ENCODE data around the gene AMPD2. TPM values are rescaled to one million over a fixed set of nuclear protein-coding genes. Genes with fewer than 3 reads are reported as not detected.

Gene AMPD2
- total RNA-seq, 3 donors from 2014 or later, result 35.6 to 47.4 (median 40.9) TPM

- no peaks in the 10 kb centered on the region for H3K9me3 ChIP-seq
- H3K4me3 ChIP-seq, result no peak overlapping the region
- H3K4me1 ChIP-seq (ENCODE audit: low read depth), result peaks cover 13% of the 10 kb centered on the region
- DNase-seq (peak; percentile 51 to 68 (median 56)), ATAC-seq (peak; percentile 54)
- intact Hi-C loops (cut with DNase I, micrococcal nuclease), result loop anchor here in 1 of 2 donors (10.0 kb wide), 1 partner anchor 88 kb away; the partner anchor contains the start of gene GNAI3
- no peak for TF ChIP-seq CTCF (IDR thresholded peaks at IDR 0.05)
- no peaks in the 10 kb centered on the region for H3K36me3 ChIP-seq (ENCODE audit: low read depth)
These were observed 13.2 kb downstream of the AMPD2 start for GRCh38 chr1:109632671-109633346.

- Histone ChIP-seq H3K4me1 (ENCODE audit: low read depth) (peaks cover 13% of the 10 kb centered on the region), H3K9me3 (no peaks in the 10 kb centered on the region), H3K4me3 (no peak overlapping the region), H3K36me3 (ENCODE audit: low read depth) (no peaks in the 10 kb centered on the region)
- TF ChIP-seq CTCF (IDR thresholded peaks at IDR 0.05), result no peak
- ATAC-seq (no peak), DNase-seq (no peak)
- intact Hi-C loops (cut with DNase I, micrococcal nuclease), result loop anchor here in 1 of 2 donors (10.0 kb wide), 1 partner anchor 89 kb away; the partner anchor contains the start of gene GNAI3
These were observed 14.7 kb downstream of the AMPD2 start for GRCh38 chr1:109634292-109634691.

- peaks cover 13% of the 10 kb centered on the region for H3K4me1 ChIP-seq (ENCODE audit: low read depth)
- no peak overlapping the region for H3K4me3 ChIP-seq
- no peaks in the 10 kb centered on the region for H3K9me3 ChIP-seq
- no peak for TF ChIP-seq CTCF (IDR thresholded peaks at IDR 0.05)
- ATAC-seq (peak; percentile 30), DNase-seq (peak in 1 of 3 donors; percentile 60)
- intact Hi-C loops (cut with DNase I, micrococcal nuclease), result loop anchor here in 1 of 2 donors (10.0 kb wide), 1 partner anchor 90 kb away; the partner anchor contains the start of gene GNAI3
- no peaks in the 10 kb centered on the region for H3K36me3 ChIP-seq (ENCODE audit: low read depth)
These were observed 15.4 kb downstream of the AMPD2 start for GRCh38 chr1:109634771-109635750.

GRCh38 chr1:109635862-109636200 lies 16.2 kb downstream of the AMPD2 start:
- no peak for ATAC-seq
- DNase-seq, result no peak
- Histone ChIP-seq H3K36me3 (ENCODE audit: low read depth) (no peaks in the 10 kb centered on the region), H3K4me3 (no peak overlapping the region), H3K4me1 (ENCODE audit: low read depth) (peaks cover 13% of the 10 kb centered on the region), H3K9me3 (no peaks in the 10 kb centered on the region)
- intact Hi-C loops (cut with DNase I, micrococcal nuclease), result loop anchor here in 1 of 2 donors (10.0 kb wide), 1 partner anchor 91 kb away; the partner anchor contains the start of gene GNAI3
- no peak for TF ChIP-seq CTCF (IDR thresholded peaks at IDR 0.05)

DNA sequence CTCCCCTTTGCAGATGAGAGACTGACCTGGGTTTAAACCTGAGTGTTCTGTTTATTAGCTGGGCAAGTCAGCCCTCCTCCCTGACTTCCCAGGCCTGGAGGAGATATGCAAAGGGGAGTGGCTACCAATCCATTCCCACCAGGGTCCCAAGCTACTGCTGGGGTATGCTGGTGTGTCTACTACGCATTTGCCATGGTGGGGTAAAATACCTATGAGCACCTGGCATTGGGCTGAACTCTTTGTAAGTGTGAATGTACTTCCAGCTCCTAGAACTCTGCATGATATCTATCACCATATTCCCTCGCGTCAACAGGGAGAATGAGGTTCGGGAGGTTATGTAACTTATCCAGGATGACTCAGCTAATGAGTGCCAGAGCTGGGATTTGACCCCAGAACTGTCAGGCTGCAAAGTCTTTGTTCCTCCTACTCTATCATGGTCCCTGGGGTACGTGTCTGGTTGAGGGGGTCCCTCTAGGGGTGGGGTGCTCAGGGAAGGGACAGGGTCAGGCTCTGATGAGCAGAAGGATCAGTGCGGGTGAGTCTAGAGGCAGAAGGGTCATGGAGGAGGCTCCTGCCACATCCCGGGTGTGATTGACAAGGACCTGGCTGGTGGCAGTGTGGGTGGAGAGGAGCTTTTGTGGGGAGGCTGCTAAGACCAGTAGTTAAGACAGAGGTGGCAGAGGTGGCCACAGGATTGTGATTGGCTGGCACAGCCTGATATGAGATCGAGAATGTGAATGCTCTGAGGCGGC lies 16.7 kb downstream of the AMPD2 start:
- no peaks in the 10 kb centered on the region for H3K9me3 ChIP-seq
- intact Hi-C loops (cut with DNase I, micrococcal nuclease), result loop anchor here in 1 of 2 donors (10.0 kb wide), 1 partner anchor 92 kb away; the partner anchor contains the start of gene GNAI3
- no peaks in the 10 kb centered on the region for H3K36me3 ChIP-seq (ENCODE audit: low read depth)
- TF ChIP-seq CTCF (IDR thresholded peaks at IDR 0.05), result no peak
- ATAC-seq (no peak), DNase-seq (peak in 1 of 3 donors; percentile 24)
- peaks cover 13% of the 10 kb centered on the region for H3K4me1 ChIP-seq (ENCODE audit: low read depth)
- no peak overlapping the region for H3K4me3 ChIP-seq

All from mucosa of descending colon (tissue), 3 donors.